Neural cell (in vitro differentiated cells): ENCODE measurements around the gene LRFN3. TPM values are rescaled to one million over a fixed set of nuclear protein-coding genes. Genes with fewer than 3 reads are reported as not detected.

ENCODE experiments used
- H2AFZ ChIP-seq: fragments of 200-600, 300-800 bp; sonication (generic), shearing (Covaris generic); 2 replicates; pipeline ENCODE4 v1.6.0; 2014; ENCODE audit warnings: low read depth, mild to moderate bottlenecking, antibody characterized with exemption, low read length, moderate library complexity
- H3F3A ChIP-seq: fragments of 200-600 bp; shearing (Covaris generic); 2 replicates; pipeline ENCODE4 v1.6.1; 2016; ENCODE audit warnings: mild to moderate bottlenecking, moderate library complexity, mixed read lengths, antibody characterized with exemption, low read length; ENCODE audit not compliant: insufficient read depth, poor library complexity, severe bottlenecking
- H3K27ac ChIP-seq: fragments of 200-600, 300-800 bp; sonication (generic), shearing (Covaris generic); 2 replicates; pipeline ENCODE4 v1.5.1; 2014; ENCODE audit warnings: mild to moderate bottlenecking, low read length, moderate library complexity
- H3K27me3 ChIP-seq: fragments of 300-800, 200-600 bp; sonication (generic), shearing (Covaris generic); 2 replicates; pipeline ENCODE4 v1.6.0; 2014; ENCODE audit warnings: mild to moderate bottlenecking, low read depth, low read length, moderate library complexity; ENCODE audit not compliant: insufficient read depth
- H3K36me3 ChIP-seq: fragments of 300-800, 200-600 bp; sonication (generic), shearing (Covaris generic); 2 replicates; pipeline ENCODE4 v1.5.1; 2014; ENCODE audit warnings: mild to moderate bottlenecking, antibody characterized with exemption, low read length, moderate library complexity; ENCODE audit not compliant: insufficient read depth
- H3K4me2 ChIP-seq: fragments of 300-800, 200-600 bp; sonication (generic), shearing (Covaris generic); 2 replicates; pipeline ENCODE4 v1.6.0; 2014; ENCODE audit warnings: mild to moderate bottlenecking, low read length
- H3K4me3 ChIP-seq: fragments of 300-800, 200-600 bp; sonication (generic), shearing (Covaris generic); 2 replicates; pipeline ENCODE4 v1.5.1; 2014; ENCODE audit warnings: mild to moderate bottlenecking, low read length, moderate library complexity
- H3K79me2 ChIP-seq: fragments of 200-600 bp; shearing (Covaris generic); replicated peaks from 2 replicates; pipeline ENCODE4 v1.6.0; 2014; ENCODE audit warnings: mild to moderate bottlenecking, low read length, moderate library complexity; ENCODE audit not compliant: insufficient read depth
- H3K9ac ChIP-seq: fragments of 300-800, 200-600 bp; sonication (generic), shearing (Covaris generic); 2 replicates; pipeline ENCODE4 v1.6.1; 2016; ENCODE audit warnings: mild to moderate bottlenecking, low read length, mixed read lengths
- H3K9me2 ChIP-seq: fragments of 200-600 bp; shearing (Covaris generic); 2 replicates; pipeline ENCODE4 v1.6.1; 2016; ENCODE audit warnings: mild to moderate bottlenecking, low read length, mixed read lengths; ENCODE audit not compliant: insufficient read depth
- H3K9me3 ChIP-seq: fragments of 200-600, 300-800 bp; sonication (generic), shearing (Covaris generic); 2 replicates; pipeline ENCODE4 v1.6.1; 2016; ENCODE audit warnings: mild to moderate bottlenecking, mixed run types, low read length, moderate library complexity, mixed read lengths
- H4K20me1 ChIP-seq: fragments of 200-600 bp; shearing (Covaris generic); 2 replicates; pipeline ENCODE4 v1.6.1; 2016; ENCODE audit warnings: mild to moderate bottlenecking, mixed run types; ENCODE audit not compliant: insufficient read depth
- CTCF ChIP-seq: fragments of 450-650 bp; IDR thresholded peaks from 2 replicates; pipeline ENCODE4 v1.5.1; 2014; ENCODE audit warnings: antibody characterized with exemption, mild to moderate bottlenecking, moderate library complexity; ENCODE audit not compliant: poor library complexity, severe bottlenecking
- EP300 ChIP-seq: fragments of 450-650 bp; conservative IDR thresholded peaks from 2 replicates; pipeline ENCODE4 v1.6.1; 2014; ENCODE audit warnings: antibody characterized with exemption, mild to moderate bottlenecking, moderate library complexity; ENCODE audit not compliant: poor library complexity, severe bottlenecking
- EZH2 ChIP-seq: fragments of 200-600, 300-800 bp; shearing (Covaris generic), sonication (generic); IDR thresholded peaks from 2 replicates; pipeline ENCODE4 v1.6.1; 2014; ENCODE audit warnings: antibody characterized with exemption, low read length, borderline replicate concordance, mild to moderate bottlenecking; ENCODE audit not compliant: insufficient read depth, poor library complexity, severe bottlenecking
- MXI1 ChIP-seq: fragments of 450-650 bp; conservative IDR thresholded peaks from 2 replicates; pipeline ENCODE4 v1.6.1; 2014; ENCODE audit warnings: antibody characterized with exemption, mild to moderate bottlenecking; ENCODE audit not compliant: poor library complexity, severe bottlenecking
- POLR2AphosphoS5 ChIP-seq: IDR thresholded peaks from 2 replicates; pipeline ENCODE4 v1.6.1; 2012
- RAD21 ChIP-seq: fragments of 450-650 bp; conservative IDR thresholded peaks from 2 replicates; pipeline ENCODE4 v1.6.1; 2014; ENCODE audit warnings: antibody characterized with exemption, mild to moderate bottlenecking, moderate library complexity
- REST ChIP-seq: IDR thresholded peaks from 2 replicates; pipeline ENCODE4 v1.6.1; 2012; ENCODE audit warnings: borderline replicate concordance
- SMC3 ChIP-seq: fragments of 450-650 bp; conservative IDR thresholded peaks from 2 replicates; pipeline ENCODE4 v1.6.1; 2014; ENCODE audit warnings: antibody characterized with exemption, mild to moderate bottlenecking, moderate library complexity; ENCODE audit not compliant: poor library complexity
- TAF1 ChIP-seq: IDR thresholded peaks from 2 replicates; pipeline ENCODE4 v1.6.1; 2012; ENCODE audit warnings: low read depth
- polyA plus RNA-seq: library from polyadenylated mRNA; depleted of rRNA; stranded (reverse); fragments of >200 nt; gene quantifications from 2 replicates; pipeline ENCODE4 v1.2.3, GENCODE V29; 2014

The LRFN3 gene
- polyA plus RNA-seq, 1 donor from 2014 or later: 11.1 TPM

DNA sequence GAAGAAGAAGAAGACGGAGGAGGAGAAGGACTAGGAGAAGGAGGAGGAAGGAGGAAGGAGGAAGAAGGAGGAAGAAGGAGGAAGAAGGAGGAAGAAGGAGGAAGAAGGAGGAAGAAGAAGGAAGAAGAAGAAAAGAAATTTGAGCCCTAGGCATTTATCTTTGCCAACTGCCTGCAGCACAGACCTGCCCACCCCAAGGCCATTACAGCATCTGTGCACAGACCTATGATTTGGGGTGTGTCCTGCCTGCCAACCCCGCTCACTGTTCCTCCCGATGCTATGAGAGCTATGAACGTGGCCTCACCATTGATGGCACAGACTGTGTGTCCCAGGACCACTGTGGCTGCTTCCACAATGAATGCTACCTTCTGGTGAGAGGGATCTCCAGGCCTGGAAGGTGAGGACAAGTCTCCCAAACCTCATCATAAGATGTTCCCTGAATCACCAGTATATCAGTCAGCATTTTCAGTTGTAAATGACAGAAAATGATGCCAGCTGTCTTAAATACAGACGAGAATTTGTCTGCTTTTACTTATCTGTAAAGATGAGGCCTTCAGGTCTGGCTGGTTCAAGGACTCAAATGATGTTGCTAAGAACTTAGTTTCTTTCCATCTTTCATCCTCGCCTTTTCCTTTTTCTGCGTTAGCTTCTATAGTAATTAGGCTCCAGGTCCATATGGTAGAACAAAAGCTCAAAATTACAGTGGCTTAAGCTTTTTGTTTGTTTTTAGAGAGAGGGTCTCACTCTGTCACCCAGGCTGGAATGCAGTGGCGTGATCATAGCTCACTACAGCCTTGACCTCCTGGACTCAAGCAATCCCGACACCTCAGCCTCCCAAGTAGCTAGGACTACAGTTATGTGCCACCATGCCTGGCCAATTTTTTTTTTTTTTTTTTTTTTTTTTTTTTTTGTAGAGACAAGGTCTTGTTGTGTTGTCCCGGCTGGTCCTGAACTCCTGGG, 54.9 kb downstream of the LRFN3 start:
- H3K27me3 ChIP-seq: peaks cover 9% of the 10 kb centered on the region
- no peaks in the 10 kb centered on the region for H3F3A ChIP-seq
- H3K79me2 ChIP-seq: peaks cover 6% of the 10 kb centered on the region
- no peak overlapping the region for H3K4me3 ChIP-seq
- H3K9me3 ChIP-seq: no peaks in the 10 kb centered on the region
- H3K27ac ChIP-seq: no peak overlapping the region
- no peaks in the 10 kb centered on the region for H4K20me1 ChIP-seq
- no peaks in the 10 kb centered on the region for H3K36me3 ChIP-seq
- no peak overlapping the region for H3K9ac ChIP-seq
- no peaks in the 10 kb centered on the region for H3K9me2 ChIP-seq
- TF ChIP-seq EP300 (no peak), MXI1 (no peak), CTCF (no peak), EZH2 (no peak), SMC3 (no peak), POLR2AphosphoS5 (no peak), REST (no peak), TAF1 (no peak), RAD21 (no peak)
- H2AFZ ChIP-seq: no peak overlapping the region
- no peak overlapping the region for H3K4me2 ChIP-seq

- TF ChIP-seq TAF1: no peak
- no peak for TF ChIP-seq RAD21
- no peak for TF ChIP-seq POLR2AphosphoS5
- TF ChIP-seq EZH2: no peak
- TF ChIP-seq SMC3: no peak
- no peak for TF ChIP-seq MXI1
- TF ChIP-seq CTCF: no peak
- no peak for TF ChIP-seq EP300
- TF ChIP-seq REST: no peak
- Histone ChIP-seq H3K9me2 (no peaks in the 10 kb centered on the region), H3K4me2 (no peak overlapping the region), H2AFZ (no peak overlapping the region), H3K9ac (no peak overlapping the region), H3K36me3 (no peaks in the 10 kb centered on the region), H3K4me3 (no peak overlapping the region), H3K27ac (no peak overlapping the region), H3K27me3 (peaks cover 2% of the 10 kb centered on the region), H3F3A (no peaks in the 10 kb centered on the region), H4K20me1 (no peaks in the 10 kb centered on the region), H3K79me2 (peaks cover 13% of the 10 kb centered on the region), H3K9me3 (no peaks in the 10 kb centered on the region)
Observed at GRCh38 chr19:35991731-35992450, 55.7 kb downstream of the LRFN3 start.
